ENCODE data around the gene NELL1.

NELL1 gene

GRCh38 chr11:21369947-21370346 is 700.6 kb downstream of the NELL1 start:
- no peak for TF ChIP-seq CTCF (IDR thresholded peaks at IDR 0.05)

GRCh38 chr11:21371044-21371443 is 701.7 kb downstream of the NELL1 start:
- DNase-seq (ENCODE audit: low spot score): no peak
- H3K27ac ChIP-seq: no peak overlapping the region
- TF ChIP-seq CTCF (IDR thresholded peaks at IDR 0.05): no peak
- H3K4me3 ChIP-seq: no peak overlapping the region

More at GRCh38 chr11:21369947-21370346, 700.6 kb downstream of the NELL1 start:
- no peak overlapping the region for H3K4me3 ChIP-seq
- H3K27ac ChIP-seq: no peak overlapping the region
- DNase-seq (ENCODE audit: low spot score): no peak

GRCh38 chr11:21372672-21373071 is 703.3 kb downstream of the NELL1 start:
- TF ChIP-seq CTCF (IDR thresholded peaks at IDR 0.05): no peak
- H3K27ac ChIP-seq: no peak overlapping the region
- H3K4me3 ChIP-seq: no peak overlapping the region
- DNase-seq (ENCODE audit: low spot score): no peak

GRCh38 chr11:21374376-21374775 is 705.0 kb downstream of the NELL1 start:
- Histone ChIP-seq H3K27ac (no peak overlapping the region), H3K4me3 (no peak overlapping the region)
- no peak for DNase-seq (ENCODE audit: low spot score)
- TF ChIP-seq CTCF (IDR thresholded peaks at IDR 0.05): no peak

GRCh38 chr11:21385669-21386440 is 716.5 kb downstream of the NELL1 start:
- no peak for DNase-seq (ENCODE audit: low spot score)
- H3K4me3 ChIP-seq: no peak overlapping the region
- TF ChIP-seq CTCF (IDR thresholded peaks at IDR 0.05): no peak
- no peak overlapping the region for H3K27ac ChIP-seq

GRCh38 chr11:21390430-21390829 is 721.0 kb downstream of the NELL1 start:
- no peak for TF ChIP-seq CTCF (IDR thresholded peaks at IDR 0.05)
- DNase-seq (ENCODE audit: low spot score): no peak
- H3K4me3 ChIP-seq: no peak overlapping the region
- no peak overlapping the region for H3K27ac ChIP-seq

GRCh38 chr11:21396342-21397008 is 727.1 kb downstream of the NELL1 start:
- H3K27ac ChIP-seq: no peak overlapping the region

More at GRCh38 chr11:21396342-21397008, 727.1 kb downstream of the NELL1 start:
- H3K4me3 ChIP-seq: no peak overlapping the region
- TF ChIP-seq CTCF (IDR thresholded peaks at IDR 0.05): no peak
- no peak for DNase-seq (ENCODE audit: low spot score)

All from coronary artery (tissue), 2 donors.